ENCODE results near the gene ASAP3.

DNA sequence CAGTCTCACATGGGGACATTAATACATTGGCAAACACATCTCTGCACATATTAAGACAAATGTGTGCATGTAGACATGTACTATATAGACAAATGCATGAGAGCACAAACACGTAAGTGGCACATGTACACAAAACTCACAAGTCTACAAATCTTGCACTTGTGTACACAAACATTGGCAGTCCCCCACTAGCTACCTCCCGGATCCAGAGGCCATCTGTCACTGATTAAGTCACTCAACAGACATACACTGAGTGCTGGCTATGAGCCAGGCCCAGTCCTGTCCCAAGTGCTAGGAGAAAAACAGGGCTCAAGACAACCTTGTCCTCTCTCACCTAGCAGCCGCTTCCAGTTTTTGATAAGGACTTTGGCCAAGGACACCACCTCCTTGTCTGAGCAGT lies 66.4 kb downstream of the ASAP3 start:
- TF ChIP-seq EP300 (IDR thresholded peaks at IDR 0.05) (no peak), BHLHE40 (IDR thresholded peaks at IDR 0.05; ENCODE audit: low read depth, low read length) (no peak), POLR2A (IDR thresholded peaks at IDR 0.05; ENCODE audit: low read length) (no peak), RARB (CRISPR knock-in tag; IDR thresholded peaks at IDR 0.05) (no peak)
- TF ChIP-seq, protein P1, sequence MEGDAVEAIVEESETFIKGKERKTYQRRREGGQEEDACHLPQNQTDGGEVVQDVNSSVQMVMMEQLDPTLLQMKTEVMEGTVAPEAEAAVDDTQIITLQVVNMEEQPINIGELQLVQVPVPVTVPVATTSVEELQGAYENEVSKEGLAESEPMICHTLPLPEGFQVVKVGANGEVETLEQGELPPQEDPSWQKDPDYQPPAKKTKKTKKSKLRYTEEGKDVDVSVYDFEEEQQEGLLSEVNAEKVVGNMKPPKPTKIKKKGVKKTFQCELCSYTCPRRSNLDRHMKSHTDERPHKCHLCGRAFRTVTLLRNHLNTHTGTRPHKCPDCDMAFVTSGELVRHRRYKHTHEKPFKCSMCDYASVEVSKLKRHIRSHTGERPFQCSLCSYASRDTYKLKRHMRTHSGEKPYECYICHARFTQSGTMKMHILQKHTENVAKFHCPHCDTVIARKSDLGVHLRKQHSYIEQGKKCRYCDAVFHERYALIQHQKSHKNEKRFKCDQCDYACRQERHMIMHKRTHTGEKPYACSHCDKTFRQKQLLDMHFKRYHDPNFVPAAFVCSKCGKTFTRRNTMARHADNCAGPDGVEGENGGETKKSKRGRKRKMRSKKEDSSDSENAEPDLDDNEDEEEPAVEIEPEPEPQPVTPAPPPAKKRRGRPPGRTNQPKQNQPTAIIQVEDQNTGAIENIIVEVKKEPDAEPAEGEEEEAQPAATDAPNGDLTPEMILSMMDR (IDR thresholded peaks at IDR 0.05), result no peak

Measured in A549 (cell line).